ENCODE measurements around the gene EPHB6.
A peak's percentile ranks its signal among the peaks of the same experiment; 100 is the strongest.

Gene EPHB6

GRCh38 chr7:142854372-142855113 lies at the start of gene EPHB6:
EPHB6 (plus strand) TSS chr7:142855076; CDS start chr7:142863228, 8,152 bp downstream.
- peak; percentile 41 for TF ChIP-seq POLR2A (IDR thresholded peaks at IDR 0.05; ENCODE audit: extremely low read depth, insufficient read length)
- TF ChIP-seq MAX (IDR thresholded peaks at IDR 0.05; ENCODE audit: low read depth, low read length): no peak
- no peak for TF ChIP-seq MYC (IDR thresholded peaks at IDR 0.05; ENCODE audit: low read depth, low read length)
- H3K4me3 ChIP-seq (ENCODE audit: low read depth, low read length): peak within 1 kb of the TSS; percentile 69
- DNase-seq (ENCODE audit: low read depth): peak; percentile 89

- H3K4me3 ChIP-seq (ENCODE audit: low read depth, low read length): no peak overlapping the region
- no peak for DNase-seq (ENCODE audit: low read depth)
Observed at GRCh38 chr7:142805350-142806021, 49.4 kb upstream of the EPHB6 start.

GRCh38 chr7:142806022-142806356 lies 48.9 kb upstream of the EPHB6 start:
- H3K4me3 ChIP-seq (ENCODE audit: low read depth, low read length): no peak overlapping the region
- DNase-seq (ENCODE audit: low read depth): no peak
- no peak for TF ChIP-seq CTCF (IDR thresholded peaks at IDR 0.05; ENCODE audit: low read depth, low read length)
- TF ChIP-seq MYC (IDR thresholded peaks at IDR 0.05; ENCODE audit: low read depth, low read length): no peak
- no peak for TF ChIP-seq POLR2A (IDR thresholded peaks at IDR 0.05; ENCODE audit: extremely low read depth, insufficient read length)
- TF ChIP-seq MAX (IDR thresholded peaks at IDR 0.05; ENCODE audit: low read depth, low read length): no peak

More at GRCh38 chr7:142805350-142806021, 49.4 kb upstream of the EPHB6 start:
- TF ChIP-seq CTCF (IDR thresholded peaks at IDR 0.05; ENCODE audit: low read depth, low read length): no peak
- TF ChIP-seq POLR2A (IDR thresholded peaks at IDR 0.05; ENCODE audit: extremely low read depth, insufficient read length): no peak
- TF ChIP-seq MYC (IDR thresholded peaks at IDR 0.05; ENCODE audit: low read depth, low read length): no peak
- no peak for TF ChIP-seq MAX (IDR thresholded peaks at IDR 0.05; ENCODE audit: low read depth, low read length)

GRCh38 chr7:142806957-142807356 lies 47.9 kb upstream of the EPHB6 start:
- TF ChIP-seq MAX (IDR thresholded peaks at IDR 0.05; ENCODE audit: low read depth, low read length) (no peak), MYC (IDR thresholded peaks at IDR 0.05; ENCODE audit: low read depth, low read length) (no peak), POLR2A (IDR thresholded peaks at IDR 0.05; ENCODE audit: extremely low read depth, insufficient read length) (no peak), CTCF (IDR thresholded peaks at IDR 0.05; ENCODE audit: low read depth, low read length) (no peak)
- no peak for DNase-seq (ENCODE audit: low read depth)
- no peak overlapping the region for H3K4me3 ChIP-seq (ENCODE audit: low read depth, low read length)

- no peak for DNase-seq (ENCODE audit: low read depth)
- H3K4me3 ChIP-seq (ENCODE audit: low read depth, low read length): no peak overlapping the region
- TF ChIP-seq MYC (IDR thresholded peaks at IDR 0.05; ENCODE audit: low read depth, low read length) (no peak), CTCF (IDR thresholded peaks at IDR 0.05; ENCODE audit: low read depth, low read length) (no peak), MAX (IDR thresholded peaks at IDR 0.05; ENCODE audit: low read depth, low read length) (no peak), POLR2A (IDR thresholded peaks at IDR 0.05; ENCODE audit: extremely low read depth, insufficient read length) (no peak)
Observed at GRCh38 chr7:142807855-142808460, 46.9 kb upstream of the EPHB6 start.

GRCh38 chr7:142808461-142808801 lies 46.4 kb upstream of the EPHB6 start:
- no peak overlapping the region for H3K4me3 ChIP-seq (ENCODE audit: low read depth, low read length)

More at GRCh38 chr7:142808461-142808801, 46.4 kb upstream of the EPHB6 start:
- no peak for DNase-seq (ENCODE audit: low read depth)
- no peak for TF ChIP-seq POLR2A (IDR thresholded peaks at IDR 0.05; ENCODE audit: extremely low read depth, insufficient read length)
- TF ChIP-seq MYC (IDR thresholded peaks at IDR 0.05; ENCODE audit: low read depth, low read length): no peak

Data from NB4 (cell line).